Esophagus (tissue), 2 donors: ENCODE data around the gene PVR. TPM values are rescaled to one million over a fixed set of nuclear protein-coding genes. Genes with fewer than 3 reads are reported as not detected.
"Not testable (repeated sequence)": the region's sequence is repeated elsewhere in the genome, so short reads cannot be mapped to it uniquely, and the experiment has no call there.

ENCODE experiments used
- H3K27ac ChIP-seq, 2 donors: one replicate each; pipeline ENCODE4 v1.5.1; 2013; ENCODE audit warnings: low read depth in 2 of 2, mild to moderate bottlenecking in 2 of 2, inconsistent platforms in 1 of 2, low read length in 1 of 2, moderate library complexity in 1 of 2
- H3K27me3 ChIP-seq, 2 donors: one replicate each; pipeline ENCODE4 v1.6.1; 2013; ENCODE audit warnings: low read length in 2 of 2, control low read depth in 1 of 2, mild to moderate bottlenecking in 1 of 2; ENCODE audit not compliant: insufficient read depth in 2 of 2, control insufficient read depth in 1 of 2
- H3K36me3 ChIP-seq, 2 donors: one replicate each; pipeline ENCODE4 v1.6.1; 2013; ENCODE audit warnings: low read length in 1 of 2; ENCODE audit not compliant: control insufficient read depth in 2 of 2, insufficient read depth in 2 of 2
- H3K4me1 ChIP-seq, 2 donors: one replicate each; pipeline ENCODE4 v1.6.1; 2013; ENCODE audit warnings: low read length in 1 of 2; ENCODE audit not compliant: control insufficient read depth in 2 of 2, insufficient read depth in 2 of 2
- H3K4me3 ChIP-seq, 2 donors: one replicate each; pipeline ENCODE4 v1.5.1; 2013; ENCODE audit warnings: low read length in 2 of 2, mild to moderate bottlenecking in 2 of 2, low read depth in 1 of 2, moderate library complexity in 1 of 2
- H3K9me3 ChIP-seq, 2 donors: one replicate each; pipeline ENCODE4 v1.6.1; 2013; ENCODE audit warnings: mild to moderate bottlenecking in 2 of 2, low read depth in 1 of 2, low read length in 1 of 2, moderate library complexity in 1 of 2; ENCODE audit not compliant: control insufficient read depth in 2 of 2, insufficient read depth in 1 of 2
- WGBS, 2 donors: extraction: QIAGEN DNeasy Blood & Tissue Kit; methylation state at CpG; one replicate each; pipeline ENCODE4 v1.1.7; 2013; 5-methylcytosine and 5-hydroxymethylcytosine counted together
- polyA plus RNA-seq, 2 donors: library from polyadenylated mRNA; stranded (reverse); fragments of 200-250 nt; gene quantifications; one replicate each; pipeline ENCODE4 v1.2.3, GENCODE V29; 2013
- donor health status: healthy with polysubstance abuse.
- donor health status: Bipolar disorder and iron deficiency.

PVR gene
- polyA plus RNA-seq, 2 donors: 9.5 to 10.2 TPM

DNA sequence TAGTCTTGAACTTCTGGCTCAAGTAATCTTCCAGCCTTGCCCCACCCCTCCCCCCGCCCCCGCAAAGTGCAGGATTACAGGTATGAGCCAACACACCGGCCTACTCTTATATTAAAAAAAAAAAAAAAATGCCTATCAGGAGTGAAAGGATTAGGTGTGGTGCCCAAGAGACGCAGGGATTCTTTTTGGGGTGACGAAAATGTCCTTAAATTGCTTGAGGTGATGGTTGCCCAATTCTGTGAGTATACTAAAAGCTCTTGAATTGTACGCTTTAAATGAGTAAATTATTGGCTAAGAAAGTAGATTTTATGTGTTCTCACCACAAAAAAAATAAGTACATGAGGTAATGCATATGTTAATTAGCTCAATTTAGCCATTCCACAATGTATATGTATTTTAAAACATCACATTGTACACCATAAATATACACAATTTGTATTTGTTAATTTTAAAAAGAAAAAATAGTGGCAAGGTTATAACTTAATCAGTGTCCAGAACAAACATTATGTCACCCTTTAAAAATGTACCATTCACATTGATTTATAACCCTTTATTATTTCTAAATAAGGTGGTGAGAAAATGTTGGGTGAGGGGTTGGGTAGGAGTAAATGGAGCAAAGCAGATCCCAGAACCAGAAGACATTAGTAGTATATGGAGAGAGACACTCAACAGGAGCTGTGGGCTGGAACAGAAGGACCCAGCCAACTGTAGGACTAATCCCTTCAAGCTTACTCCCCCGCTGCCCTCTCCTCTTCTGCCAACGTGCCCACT lies 26.4 kb upstream of the PVR start:
- no peaks in the 10 kb centered on the region for H3K36me3 ChIP-seq
- no peaks in the 10 kb centered on the region for H3K27me3 ChIP-seq
- no peak overlapping the region for H3K27ac ChIP-seq
- no peak overlapping the region for H3K4me3 ChIP-seq
- 56 to 70% methylated on average over 8 of the region's 8 CpGs for WGBS, 2 donors
- no peaks in the 10 kb centered on the region for H3K9me3 ChIP-seq
- H3K4me1 ChIP-seq: no peaks in the 10 kb centered on the region

DNA sequence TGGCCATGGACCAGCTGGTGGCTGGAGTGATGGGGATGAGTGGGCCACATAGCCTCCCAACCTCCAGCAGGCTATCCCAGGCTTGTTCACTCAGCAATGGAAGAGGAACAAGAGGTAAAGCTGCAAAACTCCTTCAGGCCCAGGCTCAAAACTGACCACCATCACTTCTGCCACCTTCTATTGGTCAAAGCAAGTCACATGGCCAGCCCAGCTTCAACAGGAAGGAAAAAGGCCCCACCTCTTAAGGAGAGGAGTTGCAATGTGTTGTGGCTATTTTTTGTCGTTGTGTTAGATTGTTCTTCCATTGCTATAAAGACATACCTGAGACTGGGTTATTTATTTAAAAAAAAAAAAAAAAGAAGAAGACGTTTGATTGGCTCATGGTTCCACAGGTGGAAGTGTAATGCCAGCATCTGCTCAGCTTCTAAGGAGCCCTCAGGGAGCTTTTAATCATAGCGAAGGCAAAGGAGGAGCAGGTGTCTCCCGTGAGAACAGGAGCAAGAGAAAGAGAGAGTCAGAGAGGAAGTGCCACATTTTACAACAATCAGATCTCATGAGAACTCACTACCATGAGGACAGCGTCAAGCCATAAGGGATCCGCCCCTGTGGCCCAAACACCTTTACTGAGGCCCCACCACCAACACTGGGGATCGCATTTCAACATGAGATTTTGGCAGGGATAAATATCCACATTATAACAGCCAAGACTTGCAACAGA lies 24.9 kb upstream of the PVR start:
- 72 to 73% methylated on average over 7 of the region's 7 CpGs for WGBS, 2 donors
- H3K36me3 ChIP-seq: no peaks in the 10 kb centered on the region

DNA sequence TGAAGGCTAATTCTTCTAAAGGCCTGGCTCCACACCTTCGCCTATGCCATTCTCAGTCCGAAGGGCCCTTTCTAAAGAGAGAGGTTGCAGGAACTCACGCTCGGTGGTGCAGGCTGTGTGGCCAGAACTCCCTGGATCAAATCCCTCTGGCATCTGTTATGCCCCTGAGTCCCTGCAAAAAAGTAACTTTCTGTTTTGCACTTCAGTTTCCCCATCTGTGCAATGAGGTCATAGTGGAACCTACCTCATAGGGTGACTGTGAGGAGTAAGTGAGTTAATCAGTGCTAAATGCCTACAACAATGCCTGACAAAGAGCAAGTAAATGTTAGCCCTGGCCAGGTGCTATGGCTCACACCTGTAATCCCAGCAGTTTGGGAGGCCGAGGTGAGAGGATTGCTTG lies 23.0 kb upstream of the PVR start:
- Histone ChIP-seq H3K9me3 (no peaks in the 10 kb centered on the region), H3K27me3 (no peaks in the 10 kb centered on the region), H3K4me3 (no peak overlapping the region), H3K36me3 (no peaks in the 10 kb centered on the region), H3K4me1 (no peaks in the 10 kb centered on the region), H3K27ac (no peak overlapping the region)
- WGBS, 2 donors: 78 to 82% methylated on average over 5 of the region's 5 CpGs

More for the DNA sequence above, 24.9 kb upstream of the PVR start:
- Histone ChIP-seq H3K4me3 (no peak overlapping the region), H3K4me1 (no peaks in the 10 kb centered on the region), H3K27me3 (no peaks in the 10 kb centered on the region), H3K27ac (no peak overlapping the region), H3K9me3 (no peaks in the 10 kb centered on the region)

DNA sequence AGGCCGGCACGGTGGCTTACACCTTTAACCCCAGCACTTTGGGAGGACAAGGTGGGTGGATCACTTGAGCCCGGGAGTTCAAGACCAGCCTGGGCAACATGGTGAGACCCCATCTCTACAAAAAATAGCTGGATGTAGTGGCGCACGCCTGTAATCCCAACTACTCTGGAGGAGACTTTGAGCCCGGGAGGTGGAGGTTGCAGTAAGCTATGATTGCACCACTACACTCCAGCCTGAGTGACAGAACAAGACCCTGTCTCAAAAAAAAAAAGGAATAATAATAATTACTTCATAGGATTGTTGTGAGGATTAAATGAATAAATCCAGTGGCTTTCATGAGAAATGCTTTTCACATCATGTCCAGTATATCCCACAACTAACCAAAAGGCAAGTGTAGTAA lies 22.3 kb upstream of the PVR start:
- H3K27ac ChIP-seq: no peak overlapping the region
- no peaks in the 10 kb centered on the region for H3K9me3 ChIP-seq
- no peaks in the 10 kb centered on the region for H3K4me1 ChIP-seq
- no peak overlapping the region for H3K4me3 ChIP-seq
- H3K27me3 ChIP-seq: no peaks in the 10 kb centered on the region
- WGBS, 2 donors: 79 to 90% methylated on average over 6 of the region's 6 CpGs
- no peaks in the 10 kb centered on the region for H3K36me3 ChIP-seq

DNA sequence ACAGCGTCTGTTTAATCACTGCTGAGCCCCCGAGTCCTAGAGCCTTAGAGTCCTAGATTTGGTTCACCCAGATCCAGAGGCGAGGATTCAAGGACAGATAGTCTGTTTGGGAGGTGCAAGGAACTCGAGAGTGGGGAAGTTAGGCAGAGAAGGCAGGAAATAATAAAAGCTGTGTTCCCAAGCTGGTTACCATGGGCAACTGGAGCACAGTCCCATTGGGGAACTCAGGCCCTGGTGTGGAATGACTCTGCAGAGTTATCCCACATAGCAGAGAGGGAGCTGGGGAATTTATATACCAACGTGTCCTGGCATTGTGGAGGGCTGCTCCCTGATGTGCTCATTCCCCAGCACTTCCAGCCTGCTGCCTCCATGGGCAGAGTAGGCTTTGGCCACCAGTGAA lies 20.6 kb upstream of the PVR start:
- H3K36me3 ChIP-seq: no peaks in the 10 kb centered on the region
- H3K4me1 ChIP-seq: no peaks in the 10 kb centered on the region
- H3K27me3 ChIP-seq: no peaks in the 10 kb centered on the region
- H3K4me3 ChIP-seq: no peak overlapping the region
- H3K9me3 ChIP-seq: no peaks in the 10 kb centered on the region
- H3K27ac ChIP-seq: no peak overlapping the region
- WGBS, 2 donors: 61% methylated on average over 5 of the region's 5 CpGs

DNA sequence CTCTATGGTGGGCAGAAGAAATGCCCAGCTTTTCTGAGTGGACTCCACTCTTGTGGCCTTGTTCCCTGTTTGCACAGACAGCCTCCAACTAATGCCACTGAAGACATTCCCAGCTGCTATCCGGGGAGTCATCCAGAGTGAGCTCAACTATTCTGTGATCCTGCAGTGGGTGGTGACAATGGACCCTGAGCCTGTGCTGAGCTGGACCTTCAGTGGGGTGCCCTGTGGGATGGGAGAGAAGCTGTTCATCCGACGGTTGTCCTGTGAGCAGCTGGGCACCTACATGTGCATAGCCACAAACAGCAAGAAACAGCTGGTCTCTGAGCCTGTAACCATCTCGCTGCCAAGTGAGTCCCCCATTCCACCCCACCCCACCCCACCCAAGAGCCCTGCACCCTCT lies 20.1 kb upstream of the PVR start:
- Histone ChIP-seq H3K36me3 (no peaks in the 10 kb centered on the region), H3K27me3 (no peaks in the 10 kb centered on the region)
- 85 to 89% methylated on average over 4 of the region's 4 CpGs for WGBS, 2 donors

DNA sequence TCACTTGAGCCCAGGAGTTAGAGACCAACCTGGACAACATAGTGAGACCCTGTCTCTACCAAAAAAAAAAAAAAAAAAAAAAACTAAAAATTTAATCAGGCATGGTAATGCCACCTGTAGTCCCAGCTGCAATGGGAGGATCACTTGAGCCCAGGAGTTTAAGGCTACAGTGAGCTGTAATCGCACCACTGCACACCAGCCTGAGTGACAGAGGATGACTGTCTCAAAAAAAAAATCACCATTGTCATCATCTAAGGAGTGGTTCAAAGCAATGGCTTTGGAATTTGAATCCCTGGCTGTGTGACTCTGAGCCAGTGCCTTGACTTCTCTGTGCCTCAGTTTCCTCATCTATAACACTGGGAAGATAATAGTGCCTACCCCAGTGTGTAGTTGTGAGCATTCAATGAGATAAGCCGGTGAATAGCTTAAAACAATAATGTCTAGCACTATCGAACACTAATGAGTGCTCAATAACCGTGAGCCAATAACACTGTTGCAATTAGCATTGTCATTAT lies 18.8 kb upstream of the PVR start:
- Histone ChIP-seq H3K36me3 (no peaks in the 10 kb centered on the region), H3K27ac (no peak overlapping the region), H3K27me3 (no peaks in the 10 kb centered on the region), H3K4me3 (no peak overlapping the region), H3K4me1 (no peaks in the 10 kb centered on the region), H3K9me3 (no peaks in the 10 kb centered on the region)
- 93 to 95% methylated on average over 4 of the region's 4 CpGs for WGBS, 2 donors

More for the DNA sequence above, 20.1 kb upstream of the PVR start:
- H3K4me3 ChIP-seq: no peak overlapping the region
- H3K9me3 ChIP-seq: no peaks in the 10 kb centered on the region
- H3K27ac ChIP-seq: no peak overlapping the region
- H3K4me1 ChIP-seq: no peaks in the 10 kb centered on the region

DNA sequence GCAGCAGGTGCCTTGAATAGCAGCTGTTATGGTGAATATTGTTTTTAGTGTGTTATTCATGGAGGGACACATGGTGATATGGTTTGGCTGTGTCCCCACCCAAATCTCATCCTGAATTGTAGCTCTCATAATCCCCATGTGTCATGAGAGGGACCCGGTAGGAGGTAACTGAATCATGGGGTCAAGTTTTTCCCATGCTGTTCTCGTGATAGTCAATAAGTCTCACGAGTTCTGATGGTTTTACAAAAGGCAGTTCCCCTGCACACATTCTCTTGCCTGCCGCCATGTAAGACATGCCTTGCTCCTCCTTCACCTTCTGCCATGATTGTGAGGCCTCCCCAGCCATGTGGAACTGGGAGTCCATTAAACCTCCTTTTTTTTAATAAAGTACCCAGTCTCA lies 18.1 kb upstream of the PVR start:
- 77 to 87% methylated on average over 4 of the region's 4 CpGs for WGBS, 2 donors
- H3K27ac ChIP-seq, H3K9me3 ChIP-seq, H3K27me3 ChIP-seq, H3K36me3 ChIP-seq, H3K4me3 ChIP-seq, H3K4me1 ChIP-seq: not testable (repeated sequence)

DNA sequence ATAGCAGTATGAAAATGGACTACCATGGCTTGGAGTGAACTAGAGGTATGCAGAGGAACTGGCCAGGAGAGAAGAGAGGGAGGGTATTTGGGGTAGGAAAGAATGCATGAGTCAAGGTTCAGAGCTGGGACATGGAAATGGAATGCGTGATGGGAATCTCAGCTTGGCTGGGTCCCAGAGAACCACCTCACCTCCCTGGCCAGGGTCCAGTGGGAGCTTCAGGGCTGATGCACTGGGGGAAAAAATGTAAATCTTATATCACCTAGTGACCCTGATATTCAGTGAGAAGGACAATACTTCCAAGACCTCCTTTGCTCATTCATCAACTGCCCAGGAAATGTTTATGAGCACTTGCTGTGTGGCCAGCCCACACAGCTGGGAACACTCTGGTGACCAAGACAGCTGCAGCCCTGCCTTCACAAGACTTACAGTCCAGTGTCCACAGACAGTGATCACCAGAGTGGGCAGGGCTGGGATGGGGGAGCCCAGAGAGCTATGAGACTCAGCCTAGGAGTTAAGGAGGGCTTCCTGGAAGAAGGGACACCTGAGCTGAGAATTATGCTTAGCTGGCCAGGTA lies 17.6 kb upstream of the PVR start:
- Histone ChIP-seq H3K27me3 (no peaks in the 10 kb centered on the region), H3K27ac (no peak overlapping the region), H3K4me3 (no peak overlapping the region), H3K4me1 (no peaks in the 10 kb centered on the region), H3K9me3 (no peaks in the 10 kb centered on the region), H3K36me3 (no peaks in the 10 kb centered on the region)
- WGBS, 2 donors: 22 to 26% methylated on average over 1 of the region's 1 CpG
